Breast epithelium (tissue), 4 donors: ENCODE measurements around the gene MRPS15. TPM values are rescaled to one million over a fixed set of nuclear protein-coding genes. Genes with fewer than 3 reads are reported as not detected.
A peak's percentile ranks its signal among the peaks of the same experiment; 100 is the strongest.
"Not testable (repeated sequence)": the region's sequence is repeated elsewhere in the genome, so short reads cannot be mapped to it uniquely, and the experiment has no call there.

Experiments
- DNase-seq, 2 donors: peaks; one replicate each; pipeline ENCODE4 v3.0.0-alpha.2; 2019; ENCODE audit warnings: low spot score in 2 of 2
- H3K27ac ChIP-seq, 2 donors: fragments of 200-600 bp; sonication (generic) in 1 of 2; one replicate each; pipeline ENCODE4 v1.5.1; 2016 to 2019; ENCODE audit warnings: mild to moderate bottlenecking in 1 of 2
- H3K27me3 ChIP-seq, 2 donors: fragments of 200-600 bp; sonication (generic) in 1 of 2; one replicate each; pipeline versions ENCODE4 v1.5.1 to v1.6.0; 2017 to 2019; ENCODE audit warnings: control low read depth in 1 of 2, mild to moderate bottlenecking in 1 of 2
- H3K36me3 ChIP-seq: fragments of 200-600 bp; one replicate; pipeline ENCODE4 v1.5.1; 2019
- H3K4me1 ChIP-seq, 2 donors: fragments of 200-600 bp; sonication (generic); one replicate each; pipeline ENCODE4 v1.5.1; 2016 to 2019; ENCODE audit warnings: control low read depth in 1 of 2
- H3K4me3 ChIP-seq, 3 donors: fragments of 200-600 bp; sonication (generic); 1 replicate in 2 of 3; 2 replicates in 1 of 3; pipeline ENCODE4 v1.5.1; 2016 to 2019; ENCODE audit warnings: mild to moderate bottlenecking in 3 of 3, moderate library complexity in 2 of 3
- H3K9me3 ChIP-seq, 2 donors: fragments of 200-600 bp; sonication (generic) in 1 of 2; one replicate each; pipeline ENCODE4 v1.5.1; 2016 to 2019; ENCODE audit warnings: control low read depth in 1 of 2
- POLR2A ChIP-seq: fragments of 450-650 bp; IDR thresholded peaks from one replicate; pipeline ENCODE4 v1.6.1; 2016; ENCODE audit warnings: antibody characterized with exemption, mild to moderate bottlenecking, moderate library complexity
- POLR2AphosphoS5 ChIP-seq, 3 donors: sonication (generic); formaldehyde crosslinking; IDR thresholded peaks; one replicate each; pipeline ENCODE4 v1.6.1; 2017; ENCODE audit warnings: antibody characterized with exemption in 3 of 3
- intact Hi-C: fragments of 100-400 bp; cut with DNase I; formaldehyde crosslinking; loops from one replicate; pipeline ENCODE4 v1.15.1; 2023; ENCODE audit warnings: low total_unique reads
- total RNA-seq, 3 donors: library from RNA; depleted of rRNA; stranded (reverse); fragments of >200 nt; gene quantifications; one replicate each; pipeline ENCODE4 v1.1.0, GENCODE V29; 2016
- TF ChIP-seq, protein P1 (sequence below), 3 donors: fragments of 450-650 bp; IDR thresholded peaks; one replicate each; pipeline ENCODE4 v1.5.1; 2016 to 2017; ENCODE audit warnings: antibody characterized with exemption in 3 of 3, mild to moderate bottlenecking in 3 of 3, moderate library complexity in 3 of 3

The MRPS15 gene
- total RNA-seq, 3 donors from 2014 or later, result 72.9 to 99.1 (median 79.3) TPM

DNA sequence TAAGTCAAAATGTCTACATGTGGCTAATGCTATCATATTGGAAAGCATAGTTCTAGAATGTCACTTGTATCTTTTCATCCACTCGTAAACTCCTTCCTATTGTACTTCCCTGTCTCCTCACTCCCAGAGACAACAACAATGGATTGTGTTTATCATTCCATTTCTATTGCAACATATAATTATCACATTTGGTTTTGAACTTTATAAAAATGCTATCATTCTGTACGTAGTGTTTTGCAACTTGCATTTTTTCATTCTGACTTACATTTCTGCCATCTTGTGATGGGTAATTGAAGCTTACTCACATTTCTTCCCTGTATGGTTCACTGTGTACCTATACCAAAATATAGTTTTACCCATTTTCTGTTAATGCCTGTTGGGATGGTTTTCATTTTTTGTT is 33.0 kb upstream of the MRPS15 start:
- H3K4me1 ChIP-seq, result no peaks in the 10 kb centered on the region
- no peaks in the 10 kb centered on the region for H3K36me3 ChIP-seq
- intact Hi-C loops, result no loop called here
- H3K27me3 ChIP-seq, result no peaks in the 10 kb centered on the region
- no peaks in the 10 kb centered on the region for H3K9me3 ChIP-seq
- no peak overlapping the region for H3K27ac ChIP-seq
- TF ChIP-seq POLR2A (no peak), POLR2AphosphoS5 (IDR thresholded peaks at IDR 0.05) (no peak)
- TF ChIP-seq, protein P1, sequence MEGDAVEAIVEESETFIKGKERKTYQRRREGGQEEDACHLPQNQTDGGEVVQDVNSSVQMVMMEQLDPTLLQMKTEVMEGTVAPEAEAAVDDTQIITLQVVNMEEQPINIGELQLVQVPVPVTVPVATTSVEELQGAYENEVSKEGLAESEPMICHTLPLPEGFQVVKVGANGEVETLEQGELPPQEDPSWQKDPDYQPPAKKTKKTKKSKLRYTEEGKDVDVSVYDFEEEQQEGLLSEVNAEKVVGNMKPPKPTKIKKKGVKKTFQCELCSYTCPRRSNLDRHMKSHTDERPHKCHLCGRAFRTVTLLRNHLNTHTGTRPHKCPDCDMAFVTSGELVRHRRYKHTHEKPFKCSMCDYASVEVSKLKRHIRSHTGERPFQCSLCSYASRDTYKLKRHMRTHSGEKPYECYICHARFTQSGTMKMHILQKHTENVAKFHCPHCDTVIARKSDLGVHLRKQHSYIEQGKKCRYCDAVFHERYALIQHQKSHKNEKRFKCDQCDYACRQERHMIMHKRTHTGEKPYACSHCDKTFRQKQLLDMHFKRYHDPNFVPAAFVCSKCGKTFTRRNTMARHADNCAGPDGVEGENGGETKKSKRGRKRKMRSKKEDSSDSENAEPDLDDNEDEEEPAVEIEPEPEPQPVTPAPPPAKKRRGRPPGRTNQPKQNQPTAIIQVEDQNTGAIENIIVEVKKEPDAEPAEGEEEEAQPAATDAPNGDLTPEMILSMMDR (IDR thresholded peaks at IDR 0.05), result no peak
- no peak for DNase-seq
- H3K4me3 ChIP-seq, result no peak overlapping the region

DNA sequence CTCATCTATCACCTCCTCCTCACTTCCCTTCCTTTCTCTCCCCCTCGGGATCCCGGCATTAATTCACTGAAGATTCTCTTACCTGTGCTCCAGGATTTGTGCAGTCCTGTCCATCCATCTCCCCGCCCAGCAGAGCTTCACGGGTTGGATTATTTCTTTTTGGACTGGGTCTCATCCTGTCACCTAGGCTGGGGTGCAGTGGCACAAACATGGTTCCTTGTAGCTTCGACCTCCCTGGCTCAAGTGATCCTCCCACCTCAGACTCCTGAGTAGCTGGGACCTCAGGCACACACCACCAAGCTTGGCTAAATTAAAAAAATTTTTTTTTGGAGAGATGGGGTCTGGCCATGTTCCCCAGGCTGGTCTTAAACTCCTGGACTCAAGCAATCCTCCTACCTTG is 30.8 kb upstream of the MRPS15 start:
- Histone ChIP-seq H3K27me3 (no peaks in the 10 kb centered on the region), H3K9me3 (no peaks in the 10 kb centered on the region), H3K27ac (no peak overlapping the region), H3K4me3 (no peak overlapping the region), H3K36me3 (no peaks in the 10 kb centered on the region), H3K4me1 (no peaks in the 10 kb centered on the region)
- no peak for DNase-seq
- TF ChIP-seq POLR2AphosphoS5 (IDR thresholded peaks at IDR 0.05) (no peak), POLR2A (no peak)
- TF ChIP-seq, protein P1 (IDR thresholded peaks at IDR 0.05), result no peak
- intact Hi-C loops, result no loop called here

DNA sequence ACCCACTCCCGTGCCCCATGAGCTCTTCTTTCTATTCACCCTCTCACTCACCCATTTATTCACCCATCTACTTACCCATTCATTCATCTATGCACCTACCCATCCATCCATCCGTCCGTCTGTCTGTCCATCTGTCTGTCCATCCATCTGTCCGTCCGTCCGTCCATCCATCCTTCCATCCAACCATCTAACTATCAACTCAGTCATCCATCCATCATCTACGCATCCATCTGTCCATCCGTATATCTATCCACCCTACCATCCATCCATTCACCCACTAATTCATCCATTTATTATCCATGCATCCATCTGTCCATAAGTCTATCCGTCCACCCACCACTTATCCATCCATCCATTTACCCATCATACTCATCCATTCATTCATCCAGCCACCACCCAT is 29.3 kb upstream of the MRPS15 start:
- TF ChIP-seq, protein P1 (IDR thresholded peaks at IDR 0.05), result no peak
- Histone ChIP-seq H3K27ac (no peak overlapping the region), H3K4me1 (no peaks in the 10 kb centered on the region), H3K9me3 (no peaks in the 10 kb centered on the region), H3K27me3 (no peaks in the 10 kb centered on the region), H3K4me3 (no peak overlapping the region), H3K36me3 (no peaks in the 10 kb centered on the region)
- DNase-seq, result no peak
- intact Hi-C loops, result no loop called here

DNA sequence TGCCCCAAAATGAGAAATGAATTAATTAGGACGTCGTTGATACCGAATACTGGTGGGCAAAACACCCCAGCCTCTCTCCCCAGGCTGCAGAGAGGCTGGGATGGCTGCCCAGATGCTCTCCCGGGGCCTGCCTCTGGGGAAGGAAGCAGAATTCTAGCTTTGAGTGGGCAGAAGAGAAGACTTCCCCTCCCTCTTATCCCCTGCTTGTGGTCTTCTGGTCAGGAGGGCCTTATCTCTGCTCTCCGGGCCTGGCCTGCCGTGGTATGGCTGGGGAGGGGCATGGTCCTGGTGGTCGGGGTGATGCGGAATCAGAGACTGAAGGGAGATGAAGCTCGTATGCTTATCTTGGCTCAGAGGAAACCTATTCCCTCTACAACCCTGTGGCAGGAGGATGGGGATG is 28.3 kb upstream of the MRPS15 start:
- Histone ChIP-seq H3K36me3 (no peaks in the 10 kb centered on the region), H3K27me3 (no peaks in the 10 kb centered on the region), H3K9me3 (no peaks in the 10 kb centered on the region), H3K4me3 (no peak overlapping the region), H3K27ac (no peak overlapping the region), H3K4me1 (no peaks in the 10 kb centered on the region)
- no peak for DNase-seq
- TF ChIP-seq POLR2AphosphoS5 (IDR thresholded peaks at IDR 0.05), result no peak
- TF ChIP-seq, protein P1 (IDR thresholded peaks at IDR 0.05), result no peak
- TF ChIP-seq POLR2A, result no peak
- intact Hi-C loops, result no loop called here

DNA sequence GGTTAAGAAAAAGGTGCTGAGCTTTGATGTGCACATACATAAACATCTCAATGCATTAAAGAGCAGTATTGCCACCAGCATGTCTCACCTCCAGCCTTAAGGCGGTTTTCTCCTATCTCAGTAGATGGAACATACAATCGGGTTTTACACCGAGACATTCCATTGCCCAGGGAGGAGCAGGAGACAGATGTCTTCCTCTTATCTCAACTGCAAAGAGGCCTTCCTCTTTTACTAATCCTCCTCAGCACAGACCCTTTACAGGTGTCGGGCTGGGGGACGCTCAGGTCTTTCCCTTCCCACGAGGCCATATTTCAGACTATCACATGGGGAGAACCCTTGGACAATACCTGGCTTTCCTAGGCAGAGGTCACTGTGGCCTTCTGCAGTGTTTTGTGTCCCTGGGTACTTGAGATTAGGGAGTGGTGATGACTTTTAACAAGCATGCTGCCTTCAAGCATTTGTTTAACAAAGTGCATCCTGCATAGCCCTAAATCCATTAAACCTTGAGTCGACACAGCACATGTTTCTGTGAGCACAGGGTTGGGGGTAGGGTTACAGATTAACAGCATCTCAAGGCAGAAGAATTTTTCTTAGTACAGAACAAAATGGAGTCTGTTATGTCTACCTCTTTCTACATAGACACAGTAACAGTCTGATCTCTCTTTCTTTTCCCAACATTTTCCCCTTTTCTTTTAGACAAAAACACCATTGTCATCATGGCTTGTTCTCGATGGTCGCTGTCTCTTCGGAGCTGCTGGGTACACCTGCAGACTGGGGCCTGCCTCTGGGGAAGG is 25.3 kb upstream of the MRPS15 start:
- H3K4me1 ChIP-seq, DNase-seq, H3K9me3 ChIP-seq, H3K27ac ChIP-seq, H3K4me3 ChIP-seq, intact Hi-C loops, H3K27me3 ChIP-seq, H3K36me3 ChIP-seq: not testable (repeated sequence)

DNA sequence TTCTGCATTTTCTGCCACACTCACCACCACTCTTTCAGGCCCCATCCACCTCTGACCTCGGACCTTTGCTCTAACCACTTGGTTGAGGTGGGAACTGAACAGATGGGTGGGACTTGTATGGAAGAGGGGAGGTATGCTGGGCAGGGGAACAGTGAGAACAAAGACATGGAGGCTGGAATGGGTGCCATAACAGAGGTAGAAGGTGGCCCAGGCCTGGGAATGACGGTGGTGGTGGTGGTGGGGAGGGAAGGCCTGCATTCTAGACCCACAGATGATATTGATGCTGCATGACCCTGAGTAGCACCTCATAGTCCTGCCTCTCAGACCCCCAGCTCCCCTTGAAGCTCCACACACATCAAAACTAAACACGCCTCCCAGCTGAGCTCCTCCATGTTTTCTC is 23.7 kb upstream of the MRPS15 start:
- no peaks in the 10 kb centered on the region for H3K9me3 ChIP-seq
- H3K27me3 ChIP-seq, result no peaks in the 10 kb centered on the region
- TF ChIP-seq, protein P1 (IDR thresholded peaks at IDR 0.05), result no peak
- TF ChIP-seq POLR2A (no peak), POLR2AphosphoS5 (IDR thresholded peaks at IDR 0.05) (no peak)
- no peaks in the 10 kb centered on the region for H3K4me1 ChIP-seq
- no peaks in the 10 kb centered on the region for H3K36me3 ChIP-seq
- no peak overlapping the region for H3K4me3 ChIP-seq
- H3K27ac ChIP-seq, result peak overlapping the region; percentile 82 to 86
- no peak for DNase-seq
- intact Hi-C loops, result no loop called here

DNA sequence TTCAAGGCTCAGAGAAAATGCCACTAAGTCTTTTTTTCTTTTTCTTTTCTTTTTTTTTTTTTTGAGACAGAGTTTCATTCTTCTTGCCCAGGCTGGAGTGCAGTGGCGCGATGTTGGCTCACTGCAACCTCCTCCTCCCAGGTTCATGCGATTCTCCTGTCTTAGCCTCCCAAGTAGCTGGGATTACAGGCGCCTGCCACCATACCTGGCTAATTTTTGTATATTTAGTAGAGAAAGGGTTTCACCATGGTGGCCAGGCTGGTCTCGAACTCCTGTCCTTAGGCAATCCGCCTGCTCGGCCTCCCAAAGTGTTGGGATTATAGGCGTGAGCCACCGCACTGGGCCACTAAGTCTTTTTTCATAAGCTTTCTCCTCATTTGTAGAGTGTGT is 23.1 kb upstream of the MRPS15 start:
- DNase-seq, intact Hi-C loops, H3K36me3 ChIP-seq, H3K9me3 ChIP-seq, H3K27me3 ChIP-seq, H3K4me3 ChIP-seq, H3K4me1 ChIP-seq: not testable (repeated sequence)
- H3K27ac ChIP-seq, result peak overlapping the region; percentile 82 to 86
